Liver (tissue), 9 donors: ENCODE measurements around the gene ADAMTS3. TPM values are rescaled to one million over a fixed set of nuclear protein-coding genes. Genes with fewer than 3 reads are reported as not detected.

Source experiments
- DNase-seq: peaks from one replicate; pipeline ENCODE4 v3.0.0-alpha.2; 2017; ENCODE audit warnings: low spot score
- H3K27ac ChIP-seq, 2 donors: one replicate each; pipeline ENCODE4 v1.7.0; 2013; ENCODE audit warnings: inconsistent platforms in 2 of 2, low read length in 2 of 2, control low read depth in 1 of 2, low read depth in 1 of 2, mild to moderate bottlenecking in 1 of 2
- H3K27me3 ChIP-seq, 4 donors: one replicate each; pipeline versions ENCODE4 v1.6.1 to v1.7.0; 2013; ENCODE audit warnings: low read length in 3 of 4, inconsistent platforms in 1 of 4, mild to moderate bottlenecking in 1 of 4, moderate library complexity in 1 of 4; ENCODE audit not compliant: control insufficient read depth in 4 of 4, insufficient read depth in 4 of 4
- H3K36me3 ChIP-seq, 4 donors: one replicate each; pipeline versions ENCODE4 v1.6.1 to v1.7.0; 2013; ENCODE audit warnings: low read length in 3 of 4, mild to moderate bottlenecking in 3 of 4, low read depth in 1 of 4, moderate library complexity in 1 of 4; ENCODE audit not compliant: control insufficient read depth in 4 of 4, insufficient read depth in 3 of 4
- H3K4me1 ChIP-seq, 4 donors: one replicate each; pipeline versions ENCODE4 v1.6.1 to v1.7.0; 2013; ENCODE audit warnings: low read length in 3 of 4, mild to moderate bottlenecking in 3 of 4, moderate library complexity in 1 of 4; ENCODE audit not compliant: control insufficient read depth in 4 of 4, insufficient read depth in 4 of 4
- H3K4me3 ChIP-seq, 3 donors: one replicate each; pipeline versions ENCODE4 v1.6.1 to v1.7.0; 2013; ENCODE audit warnings: low read length in 3 of 3, control low read depth in 1 of 3, low read depth in 1 of 3, mild to moderate bottlenecking in 1 of 3
- H3K9ac ChIP-seq, 2 donors: one replicate each; pipeline ENCODE4 v1.7.0; 2013; ENCODE audit warnings: low read length in 2 of 2, mild to moderate bottlenecking in 2 of 2, moderate library complexity in 2 of 2, control low read depth in 1 of 2, low read depth in 1 of 2
- H3K9me3 ChIP-seq, 4 donors: one replicate each; pipeline versions ENCODE4 v1.6.1 to v1.7.0; 2013; ENCODE audit warnings: low read length in 3 of 4; ENCODE audit not compliant: control insufficient read depth in 4 of 4
- ATF3 ChIP-seq: IDR thresholded peaks from 2 replicates; pipeline ENCODE4 v1.6.1; 2016; ENCODE audit warnings: antibody characterized with exemption
- CTCF ChIP-seq: fragments of 150-350 bp; IDR thresholded peaks from 2 replicates; pipeline ENCODE4 v1.5.1; 2017; ENCODE audit warnings: improper control_type of control experiment, low read depth, low read length; ENCODE audit not compliant: missing input control
- EGR1 ChIP-seq, 2 donors: IDR thresholded peaks; 2 replicates each; pipeline ENCODE4 v1.6.1; 2016 to 2018; ENCODE audit warnings: antibody characterized with exemption in 2 of 2, low read depth in 2 of 2
- FOXA1 ChIP-seq: IDR thresholded peaks from 2 replicates; pipeline ENCODE4 v1.6.1; 2016; ENCODE audit warnings: antibody characterized with exemption
- FOXA2 ChIP-seq: IDR thresholded peaks from 2 replicates; pipeline ENCODE4 v1.6.1; 2016; ENCODE audit warnings: antibody characterized with exemption
- GABPA ChIP-seq, 2 donors: IDR thresholded peaks in 1 of 2; conservative IDR thresholded peaks in 1 of 2; 2 replicates each; pipeline ENCODE4 v1.6.1; 2016; ENCODE audit warnings: antibody characterized with exemption in 2 of 2, mild to moderate bottlenecking in 1 of 2, moderate library complexity in 1 of 2
- HNF4A ChIP-seq, 2 donors: conservative IDR thresholded peaks; 2 replicates each; pipeline ENCODE4 v1.6.1; 2016; ENCODE audit warnings: antibody characterized with exemption in 2 of 2, mild to moderate bottlenecking in 2 of 2
- HNF4G ChIP-seq: IDR thresholded peaks from 2 replicates; pipeline ENCODE4 v1.6.1; 2016; ENCODE audit warnings: antibody characterized with exemption
- JUND ChIP-seq, 2 donors: IDR thresholded peaks; 2 replicates each; pipeline ENCODE4 v1.6.1; 2016; ENCODE audit warnings: antibody characterized with exemption in 2 of 2
- MAX ChIP-seq: IDR thresholded peaks from 2 replicates; pipeline ENCODE4 v1.6.1; 2016; ENCODE audit warnings: antibody characterized with exemption
- NR2F2 ChIP-seq: IDR thresholded peaks from 2 replicates; pipeline ENCODE4 v1.6.1; 2016; ENCODE audit warnings: antibody characterized with exemption
- RAD21 ChIP-seq, 2 donors: IDR thresholded peaks; 2 replicates each; pipeline ENCODE4 v1.6.1; 2016; ENCODE audit warnings: antibody characterized with exemption in 2 of 2, mild to moderate bottlenecking in 2 of 2
- REST ChIP-seq: IDR thresholded peaks from 2 replicates; pipeline ENCODE4 v1.6.1; 2016; ENCODE audit warnings: antibody characterized with exemption, mild to moderate bottlenecking
- RXRA ChIP-seq, 2 donors: IDR thresholded peaks; 2 replicates each; pipeline ENCODE4 v1.6.1; 2017 to 2018; ENCODE audit warnings: antibody characterized with exemption in 2 of 2, mild to moderate bottlenecking in 1 of 2
- SP1 ChIP-seq: IDR thresholded peaks from 2 replicates; pipeline ENCODE4 v1.6.1; 2018; ENCODE audit warnings: antibody characterized with exemption, mild to moderate bottlenecking
- TAF1 ChIP-seq: conservative IDR thresholded peaks from 2 replicates; pipeline ENCODE4 v1.6.1; 2016; ENCODE audit warnings: antibody characterized with exemption, mild to moderate bottlenecking
- YY1 ChIP-seq: IDR thresholded peaks from 2 replicates; pipeline ENCODE4 v1.6.1; 2016; ENCODE audit warnings: antibody characterized with exemption, mild to moderate bottlenecking
- ZBTB33 ChIP-seq: IDR thresholded peaks from 2 replicates; pipeline ENCODE4 v1.6.1; 2016; ENCODE audit warnings: antibody characterized with exemption
- WGBS: extraction: QIAGEN DNeasy Blood & Tissue Kit; methylation state at CpG from one replicate; pipeline ENCODE4 v1.1.7; 2013; 5-methylcytosine and 5-hydroxymethylcytosine counted together
- polyA plus RNA-seq, 2 donors: library from polyadenylated mRNA; stranded (reverse) in 1 of 2; unstranded in 1 of 2; fragments of 200-250 nt in 1 of 2; fragments of >200 nt in 1 of 2; fragmentation: Nextera tagmentation in 1 of 2; extraction: Ambion mirVana in 1 of 2; gene quantifications; one replicate each; pipeline versions ENCODE4 v1.2.1 to v1.2.3, GENCODE V29; 2013 to 2015
- total RNA-seq, 2 donors: library from RNA; depleted of rRNA; stranded (reverse); fragments of >200 nt; gene quantifications; one replicate each; pipeline ENCODE4 v1.2.3, GENCODE V29; 2014
- donor health status: healthy.
- donor health status: healthy.
- donor health status: healthy.
- donor health status: healthy.
- donor health status: healthy.

Gene ADAMTS3
- total and polyA plus RNA-seq, 4 donors = 0.12 to 1.9 (median 0.25) TPM; not detected in 1

GRCh38 chr4:72538006-72538405, 31.0 kb downstream of the ADAMTS3 start:
- DNase-seq = no peak
- H3K27ac ChIP-seq = no peak overlapping the region
- H3K27me3 ChIP-seq = no peaks in the 10 kb centered on the region
- 72% methylated on average over 1 of the region's 1 CpG for WGBS
- no peaks in the 10 kb centered on the region for H3K4me1 ChIP-seq
- H3K9me3 ChIP-seq = peaks cover 2 to 10% (median 3%) of the 10 kb centered on the region in 4 donors
- no peaks in the 10 kb centered on the region for H3K36me3 ChIP-seq
- H3K9ac ChIP-seq = no peak overlapping the region
- H3K4me3 ChIP-seq = no peak overlapping the region
- no peak for TF ChIP-seq CTCF
- TF ChIP-seq TAF1 = no peak
- TF ChIP-seq YY1 = no peak
- no peak for TF ChIP-seq ATF3
- TF ChIP-seq ZBTB33 = no peak
- no peak for TF ChIP-seq HNF4A (conservative IDR thresholded peaks at IDR 0.05)
- no peak for TF ChIP-seq MAX
- no peak for TF ChIP-seq NR2F2
- TF ChIP-seq FOXA2 = no peak
- TF ChIP-seq EGR1 (IDR thresholded peaks at IDR 0.05; ENCODE audit: low read depth in 2 of 2) = no peak
- TF ChIP-seq FOXA1 = no peak
- TF ChIP-seq RXRA (IDR thresholded peaks at IDR 0.05) = no peak

GRCh38 chr4:72536443-72536842, 32.6 kb downstream of the ADAMTS3 start:
- TF ChIP-seq RAD21 (IDR thresholded peaks at IDR 0.05) = no peak
- TF ChIP-seq EGR1 (IDR thresholded peaks at IDR 0.05; ENCODE audit: low read depth in 2 of 2) = no peak
- no peak for TF ChIP-seq SP1
- TF ChIP-seq MAX = no peak
- no peak for TF ChIP-seq ATF3
- TF ChIP-seq CTCF = no peak
- TF ChIP-seq ZBTB33 = no peak
- no peak for TF ChIP-seq JUND (IDR thresholded peaks at IDR 0.05)
- TF ChIP-seq TAF1 = no peak
- TF ChIP-seq HNF4G = no peak
- TF ChIP-seq NR2F2 = no peak
- TF ChIP-seq YY1 = no peak
- TF ChIP-seq REST = no peak
- no peak for TF ChIP-seq GABPA (IDR thresholded peaks at IDR 0.05 in 1 of 2, conservative IDR thresholded peaks at IDR 0.05 in 1 of 2)
- no peak for TF ChIP-seq FOXA2
- Histone ChIP-seq H3K9ac (no peak overlapping the region), H3K9me3 (peaks cover 2 to 10% (median 3%) of the 10 kb centered on the region in 4 donors), H3K36me3 (no peaks in the 10 kb centered on the region), H3K27ac (no peak overlapping the region), H3K27me3 (no peaks in the 10 kb centered on the region), H3K4me1 (no peaks in the 10 kb centered on the region), H3K4me3 (no peak overlapping the region)
- WGBS = 92% methylated on average over 1 of the region's 1 CpG
- no peak for DNase-seq
